NT2/D1 (cell line): ENCODE data around the gene SRSF4.

Source experiments
- SUZ12 ChIP-seq: IDR thresholded peaks from 2 replicates; pipeline ENCODE4 v1.6.1; 2011; ENCODE audit not compliant: insufficient read length, insufficient read depth; ENCODE audit errors: extremely low read depth
- YY1 ChIP-seq: IDR thresholded peaks from 2 replicates; pipeline ENCODE4 v1.6.1; 2011; ENCODE audit not compliant: insufficient read length, insufficient read depth
- ZNF274 ChIP-seq: IDR thresholded peaks from 2 replicates; pipeline ENCODE4 v1.6.1; 2011; ENCODE audit warnings: mild to moderate bottlenecking, low read depth, low read length

GRCh38 chr1:29196863-29197589 is 15.3 kb upstream of the SRSF4 start:
- TF ChIP-seq YY1 (no peak), SUZ12 (no peak), ZNF274 (no peak)
